NCI-H187 treated with DMSO at 0.1 percent for 48 hours (cell line): ENCODE data around the gene CES4A.
A peak's percentile ranks its signal among the peaks of the same experiment; 100 is the strongest.
"Not testable (repeated sequence)": the region's sequence is repeated elsewhere in the genome, so short reads cannot be mapped to it uniquely, and the experiment has no call there.

Source experiments
- DNase-seq: peaks from one replicate; lab custom pipeline; 2025; lab: John Stamatoyannopoulos, UW

The CES4A gene

DNA sequence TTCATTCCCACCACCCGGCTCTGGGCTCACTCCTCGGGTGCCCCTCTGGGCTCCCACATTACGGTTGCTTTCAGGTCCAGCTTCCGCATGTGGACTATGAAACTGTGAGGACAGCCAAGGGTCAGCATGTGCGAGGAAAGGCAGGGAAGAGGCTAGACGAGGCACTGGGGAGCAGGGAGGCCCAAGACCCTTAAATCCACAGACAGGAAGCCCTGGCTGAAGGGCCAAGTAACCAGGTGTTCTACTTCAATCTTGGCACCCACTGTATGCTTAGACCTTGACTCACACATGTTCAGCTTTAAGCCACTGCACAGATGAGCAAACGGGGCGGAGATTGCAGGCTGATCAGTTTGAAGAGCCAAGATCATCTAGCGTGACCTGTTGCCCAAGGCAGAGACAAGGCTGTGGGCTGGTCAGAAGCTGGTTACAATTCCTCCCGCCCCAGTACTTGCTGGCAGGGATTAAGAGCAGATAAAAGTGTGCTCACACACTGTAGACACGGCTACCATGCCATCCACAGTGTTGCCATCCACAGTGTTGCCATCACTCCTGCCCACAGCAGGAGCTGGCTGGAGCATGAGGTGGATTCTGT, at the start of gene CES4A:
Gene CES4A, plus strand, starts transcription at position 393 of the 592 bp plus-strand sequence. Its CDS starts 184 bp downstream, at position 577.
- no peak for DNase-seq

DNA sequence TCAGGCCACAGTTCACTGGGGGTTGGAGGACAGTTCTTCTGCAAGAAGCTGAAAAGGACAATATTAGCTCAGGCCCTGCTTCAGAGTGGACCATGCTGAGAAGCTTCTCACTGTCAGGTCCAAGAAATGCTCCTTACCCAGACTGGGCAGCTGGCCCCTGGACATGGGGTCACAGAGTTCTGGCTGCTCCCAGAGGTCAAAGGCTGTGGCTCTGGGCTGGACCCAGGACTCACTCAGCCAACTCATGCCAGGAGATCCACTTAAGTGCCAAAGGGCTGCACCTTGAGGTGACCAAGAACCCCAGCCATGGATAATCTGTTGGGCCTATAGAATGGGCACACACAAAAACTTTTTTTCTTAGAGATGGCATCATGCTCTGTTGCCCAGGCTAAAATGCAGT, 49.0 kb upstream of the CES4A start:
- no peak for DNase-seq

- no peak for DNase-seq
These were observed 48.2 kb upstream of the CES4A start for GRCh38 chr16:66940236-66940635.

DNA sequence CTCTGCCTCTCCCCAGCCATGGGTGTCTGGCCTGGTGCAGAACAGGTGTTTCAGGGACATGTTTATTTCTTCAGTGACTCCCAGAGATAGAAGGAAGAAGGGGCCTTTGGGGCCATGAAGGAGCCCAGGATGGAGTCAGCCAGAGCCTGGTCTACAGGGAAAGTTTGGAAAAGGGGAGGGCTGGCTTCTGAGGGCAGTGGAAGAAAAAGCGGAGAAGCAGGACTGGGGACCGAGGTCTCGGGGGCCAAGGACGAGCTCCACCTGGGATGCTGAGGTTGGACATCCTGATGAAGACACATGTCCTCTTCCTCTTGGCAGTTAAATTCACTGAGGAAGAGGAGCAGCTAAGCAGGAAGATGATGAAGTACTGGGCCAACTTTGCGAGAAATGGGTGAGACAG, 45.4 kb upstream of the CES4A start:
- no peak for DNase-seq

DNA sequence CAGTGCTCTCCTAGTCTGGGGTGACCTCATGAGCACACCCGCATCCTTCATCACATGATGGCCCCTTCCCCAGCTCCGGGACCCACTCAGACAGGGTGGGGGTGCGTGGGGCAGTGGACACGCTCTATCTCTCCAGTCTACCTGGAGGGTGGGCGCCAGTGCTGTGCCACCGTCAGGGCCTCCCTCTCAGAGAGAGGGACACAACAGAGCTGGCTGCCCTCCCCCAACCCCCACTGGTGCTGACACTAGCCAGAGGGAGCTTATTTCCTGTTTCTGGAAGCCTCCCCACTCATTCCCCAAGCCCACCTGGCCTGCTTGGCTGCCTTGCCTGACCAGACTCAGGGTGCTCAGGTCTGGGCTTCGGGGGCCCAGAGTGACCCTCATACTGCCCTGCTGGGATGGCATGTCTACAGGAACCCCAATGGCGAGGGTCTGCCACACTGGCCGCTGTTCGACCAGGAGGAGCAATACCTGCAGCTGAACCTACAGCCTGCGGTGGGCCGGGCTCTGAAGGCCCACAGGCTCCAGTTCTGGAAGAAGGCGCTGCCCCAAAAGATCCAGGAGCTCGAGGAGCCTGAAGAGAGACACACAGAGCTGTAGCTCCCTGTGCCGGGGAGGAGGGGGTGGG, 44.8 kb upstream of the CES4A start:
- no peak for DNase-seq

DNA sequence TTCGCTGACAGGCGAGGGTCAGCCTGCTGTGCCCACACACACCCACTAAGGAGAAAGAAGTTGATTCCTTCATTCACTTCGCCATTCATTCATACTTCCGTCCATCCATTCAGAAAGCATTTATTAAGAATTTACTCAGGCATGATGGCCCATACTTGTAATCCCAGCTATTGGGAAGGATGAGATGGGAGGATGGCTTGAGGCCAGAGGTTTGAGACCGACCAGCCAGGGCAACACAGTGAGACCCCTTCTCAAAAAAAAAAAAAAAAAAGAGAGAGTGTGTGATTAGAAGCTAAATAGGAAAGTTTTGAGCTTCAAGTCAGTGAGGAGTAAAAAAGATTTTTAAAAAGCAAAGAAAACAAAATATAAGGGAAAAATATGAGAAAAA, 44.3 kb upstream of the CES4A start:
- DNase-seq, result no peak

- DNase-seq, result not testable (repeated sequence)
These were observed 43.4 kb upstream of the CES4A start for GRCh38 chr16:66944971-66945370.

DNA sequence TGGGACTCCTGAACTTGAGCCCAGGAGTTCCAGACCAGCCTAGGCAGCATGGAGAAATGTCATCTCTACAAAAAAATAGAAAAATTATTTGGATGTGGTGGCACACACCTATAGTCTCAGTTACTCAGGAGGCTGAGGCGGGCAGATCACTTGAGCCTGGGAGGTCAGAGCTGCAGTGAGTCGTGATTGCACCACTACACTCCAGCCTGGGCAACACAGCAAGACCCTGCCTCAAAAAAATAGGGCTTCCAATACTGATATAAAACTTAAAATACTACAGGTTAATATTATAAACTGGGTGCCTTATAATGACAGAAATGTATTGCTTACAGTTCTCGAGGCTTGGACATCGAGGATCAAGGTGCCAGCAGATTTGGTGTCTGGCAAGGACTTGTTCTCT, 42.5 kb upstream of the CES4A start:
- no peak for DNase-seq

GRCh38 chr16:66946541-66946940, 41.8 kb upstream of the CES4A start:
- no peak for DNase-seq

DNA sequence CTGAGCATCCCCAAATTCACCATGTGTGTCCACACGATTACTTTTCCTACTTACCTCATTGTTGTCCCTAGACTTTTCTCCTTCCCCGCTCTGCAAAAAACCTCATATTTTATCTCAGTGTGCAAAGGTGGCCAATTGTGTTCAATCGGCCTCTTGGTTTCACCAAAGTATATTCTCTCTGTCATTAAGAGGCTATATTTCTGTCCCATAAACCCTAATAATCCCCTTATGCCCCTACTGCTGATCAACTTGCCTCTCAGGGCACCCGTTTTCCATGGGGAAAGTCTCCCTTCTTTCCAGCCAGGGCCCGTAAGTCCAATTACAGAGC, 41.5 kb upstream of the CES4A start:
- DNase-seq, result no peak

DNA sequence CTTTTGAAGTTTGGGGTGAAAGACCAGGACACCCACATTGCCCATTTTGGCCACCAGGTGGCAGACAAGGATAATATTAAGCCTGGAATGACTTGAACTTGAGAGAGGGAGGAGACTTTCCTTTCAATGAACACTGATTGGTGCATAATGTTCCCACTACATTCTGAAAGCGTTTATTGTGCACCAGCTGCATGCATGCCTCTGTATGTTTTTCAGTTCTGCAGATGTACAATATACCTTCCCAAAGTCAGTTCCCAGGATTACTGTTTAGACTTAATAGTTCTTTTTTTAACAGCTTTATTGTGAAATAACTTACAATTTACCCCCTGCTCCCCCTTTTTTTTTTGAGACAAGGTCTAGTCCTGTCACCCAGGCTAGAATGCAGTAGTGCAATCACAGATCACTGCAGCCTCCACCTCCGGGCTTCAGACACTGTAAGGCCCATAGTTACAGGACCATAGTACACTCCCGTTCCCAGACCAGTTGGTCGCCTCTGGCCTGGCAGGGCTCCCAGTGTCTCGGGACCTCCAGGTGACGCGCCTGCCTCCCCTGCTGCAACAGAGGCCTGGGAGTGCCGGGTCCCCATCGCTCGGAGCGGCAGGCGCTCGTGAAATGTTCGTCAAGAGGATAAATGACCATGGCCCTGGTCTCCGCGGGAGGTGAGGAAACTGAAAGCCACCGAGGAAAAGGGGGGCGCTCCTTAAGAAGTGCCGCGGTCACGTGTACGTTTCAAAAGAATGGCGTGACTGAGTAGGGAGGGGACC, 40.9 kb upstream of the CES4A start:
- DNase-seq, result no peak

GRCh38 chr16:66948134-66948836, 40.1 kb upstream of the CES4A start:
- no peak for DNase-seq

DNA sequence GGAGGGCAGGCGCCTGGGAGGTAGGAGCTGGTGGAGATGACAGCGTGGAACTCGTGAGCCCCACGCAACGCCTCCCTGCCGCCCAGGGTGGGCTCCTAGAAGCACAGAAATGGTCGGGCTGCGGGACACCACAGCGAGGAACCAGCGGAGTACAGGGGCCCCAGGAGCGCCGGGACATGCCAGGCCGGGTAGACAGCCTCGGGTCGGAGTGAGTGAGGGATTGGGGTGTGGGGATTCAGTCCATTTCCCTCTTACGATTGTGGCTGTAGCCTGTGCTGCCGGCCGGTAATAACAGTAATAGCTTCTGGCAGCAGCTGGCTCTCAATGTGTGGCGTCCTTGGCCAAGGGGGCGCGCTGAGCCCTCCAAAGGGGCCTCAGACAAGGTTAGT, 39.6 kb upstream of the CES4A start:
- DNase-seq, result no peak

DNA sequence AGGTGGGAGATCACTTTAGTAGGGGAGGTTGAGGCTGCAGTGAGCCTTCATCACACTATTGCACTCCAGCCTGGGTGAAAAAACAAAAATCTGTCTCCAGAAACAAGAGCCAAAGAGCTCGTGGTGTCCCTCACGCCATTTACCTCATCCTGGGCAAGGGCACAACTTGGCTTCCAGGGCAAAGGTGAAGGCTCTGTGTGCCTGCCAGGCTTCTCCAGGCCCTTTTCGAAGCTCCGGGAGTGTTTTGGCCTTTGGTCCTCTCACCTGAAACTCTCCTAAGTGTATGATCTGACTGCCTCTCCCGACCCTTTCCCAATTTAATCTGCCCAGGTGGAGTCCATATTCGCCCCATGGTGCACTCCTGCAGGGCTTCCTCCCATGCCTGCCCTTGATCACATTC, 38.9 kb upstream of the CES4A start:
- DNase-seq, result no peak

DNA sequence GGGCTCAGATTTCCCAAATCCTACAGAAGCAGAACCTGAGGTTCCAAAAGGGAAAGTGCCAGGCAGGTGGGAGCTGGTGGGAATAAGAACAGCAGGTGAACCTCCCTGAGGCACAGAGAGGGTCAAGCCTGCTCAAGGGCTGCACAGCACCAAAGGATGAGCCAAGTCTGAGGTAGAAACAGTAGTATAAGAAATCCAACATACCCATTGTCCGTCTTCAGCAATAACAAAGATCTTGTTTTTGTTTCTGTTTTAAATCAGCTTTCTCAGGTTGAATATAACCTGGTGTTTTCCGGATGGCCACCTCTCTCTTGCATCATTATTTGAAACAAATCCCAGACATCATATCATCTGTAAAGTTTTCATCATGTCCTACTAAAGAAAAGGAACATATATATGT, 38.0 kb upstream of the CES4A start:
- DNase-seq, result no peak

GRCh38 chr16:66950971-66951790, 37.2 kb upstream of the CES4A start:
- no peak for DNase-seq

- DNase-seq, result no peak
These were observed 35.8 kb upstream of the CES4A start for GRCh38 chr16:66952430-66953110.

- DNase-seq, result no peak
These were observed 34.8 kb upstream of the CES4A start for GRCh38 chr16:66953462-66954096.

DNA sequence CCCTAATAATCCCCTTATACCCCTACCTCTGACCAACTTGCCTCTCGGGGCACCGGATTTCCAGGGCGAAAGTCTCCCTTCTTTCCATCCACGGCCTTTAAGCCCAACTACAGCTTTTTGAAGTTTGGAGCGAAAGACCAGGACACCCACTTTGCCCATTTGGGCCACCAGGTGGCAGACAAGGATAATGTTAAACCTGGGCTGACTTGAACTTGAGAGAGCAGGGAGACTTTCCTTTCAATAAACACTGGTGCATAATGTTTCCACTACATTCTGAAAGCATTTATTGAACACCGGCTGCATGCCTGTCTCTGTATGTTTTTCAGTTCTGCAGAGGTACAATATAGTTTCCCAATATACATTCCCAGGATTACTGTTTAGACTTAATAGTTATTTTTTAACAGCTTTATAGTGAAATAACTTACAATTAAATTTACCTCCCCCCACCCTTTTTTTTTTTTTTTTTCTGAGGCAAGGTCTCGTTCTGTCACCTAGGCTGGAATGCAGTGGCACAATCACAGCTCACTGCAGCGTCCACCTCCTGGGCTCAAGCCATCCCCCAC, 34.2 kb upstream of the CES4A start:
- DNase-seq, result peak; percentile 32

DNA sequence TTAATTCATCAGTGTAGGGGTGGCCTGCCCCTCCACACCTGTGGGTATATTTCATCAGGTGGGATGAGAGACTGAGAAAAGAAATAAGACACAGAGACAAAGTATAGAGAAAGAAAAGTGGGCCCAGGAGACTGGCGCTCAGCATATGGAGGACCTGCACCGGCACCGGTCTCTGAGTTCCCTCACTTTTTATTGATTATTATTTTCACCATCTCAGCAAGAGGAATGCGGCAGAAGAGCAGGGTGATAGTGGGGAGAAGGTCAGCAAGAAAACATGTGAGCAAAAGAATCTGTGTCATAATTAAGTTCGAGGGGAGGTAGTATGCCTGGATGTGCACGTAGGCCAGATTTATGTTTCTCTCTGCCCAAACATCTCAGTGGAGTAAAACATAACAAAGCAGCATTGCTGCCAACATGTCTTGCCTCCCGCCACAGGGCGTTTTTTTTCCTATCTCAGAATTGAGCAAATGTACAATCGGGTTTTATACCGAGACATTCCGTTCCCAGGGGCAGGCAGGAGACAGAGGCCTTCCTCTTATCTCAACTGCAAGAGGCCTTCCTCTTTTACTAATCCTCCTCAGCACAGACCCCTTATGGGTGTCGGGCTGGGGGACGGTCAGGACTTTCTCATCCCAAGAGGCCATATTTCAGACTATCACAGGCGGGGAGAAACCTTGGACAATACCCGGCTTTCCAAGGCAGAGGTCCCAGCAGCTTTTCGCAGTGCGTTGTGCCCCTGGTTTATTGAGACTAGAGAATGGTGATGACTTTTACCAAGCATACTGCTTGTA, 32.8 kb upstream of the CES4A start:
- DNase-seq, result not testable (repeated sequence)
